H1 (cell line): ENCODE data around the gene LRP1-AS. TPM values are rescaled to one million over a fixed set of nuclear protein-coding genes. Genes with fewer than 3 reads are reported as not detected.

Source experiments
- CTCF ChIA-PET: fragments of 300-600 bp; sonication (Branson Sonifier 250); formaldehyde crosslinking; loops from one replicate; lab custom pipeline; 2021; ENCODE audit not compliant: partially characterized antibody; lab: Charles Lee
- POLR2A ChIA-PET: fragments of 300-600 bp; sonication (Branson Sonifier 250); formaldehyde crosslinking; loops from one replicate; lab custom pipeline; 2021; ENCODE audit warnings: inconsistent platforms; ENCODE audit not compliant: partially characterized antibody; lab: Charles Lee
- DNase-seq, 2 experiments: peaks; one replicate each; pipeline versions ENCODE4 v3.0.0 to v3.0.0-alpha.2; 2010 to 2022; ENCODE audit warnings: low spot score in 2 of 2, low read depth in 1 of 2, mixed read lengths in 1 of 2
- FAIRE-seq: peaks from 2 replicates; lab custom pipeline; 2011; peaks lifted over from hg19 to GRCh38; lab: Jason Lieb, UNC
- H2AFZ ChIP-seq: 2 replicates; pipeline ENCODE4 v1.8.1; 2012; ENCODE audit warnings: low read length, inconsistent platforms
- H2AK5ac ChIP-seq: 2 replicates; pipeline ENCODE4 v1.6.1; 2013; ENCODE audit warnings: low read depth, low read length
- H2BK120ac ChIP-seq: replicated peaks from 2 replicates; pipeline ENCODE3; 2013; ENCODE audit warnings: low read depth, low read length, inconsistent platforms
- H2BK12ac ChIP-seq: 2 replicates; pipeline ENCODE4 v1.6.1; 2013; ENCODE audit warnings: low read depth, low read length
- H2BK15ac ChIP-seq: 2 replicates; pipeline ENCODE4 v1.6.1; 2013; ENCODE audit warnings: low read length
- H2BK20ac ChIP-seq: 2 replicates; pipeline ENCODE4 v1.6.1; 2013; ENCODE audit warnings: low read length
- H2BK5ac ChIP-seq: 2 replicates; pipeline ENCODE4 v1.6.1; 2013; ENCODE audit warnings: low read depth, low read length
- H3K14ac ChIP-seq: 2 replicates; pipeline ENCODE4 v1.6.1; 2013; ENCODE audit warnings: inconsistent platforms; ENCODE audit not compliant: insufficient read length
- H3K18ac ChIP-seq: 2 replicates; pipeline ENCODE4 v1.6.1; 2013; ENCODE audit warnings: low read length; ENCODE audit errors: extremely low read depth
- H3K23ac ChIP-seq: 2 replicates; pipeline ENCODE4 v1.6.1; 2013; ENCODE audit warnings: inconsistent platforms; ENCODE audit not compliant: insufficient read length
- H3K23me2 ChIP-seq: 2 replicates; pipeline ENCODE4 v1.6.1; 2013; ENCODE audit warnings: low read depth, low read length
- H3K27ac ChIP-seq: 2 replicates; pipeline ENCODE4 v1.6.1; 2011; ENCODE audit warnings: low read depth, low read length, inconsistent platforms
- H3K27me3 ChIP-seq, 4 experiments: replicated peaks in 1 of 4; 1 replicate in 1 of 4; 2 replicates in 3 of 4; pipeline versions ENCODE4 v1.6.1 to v1.8.1; 2011 to 2013; ENCODE audit warnings: low read length in 3 of 4, mild to moderate bottlenecking in 3 of 4, inconsistent platforms in 2 of 4, mixed read lengths in 2 of 4, moderate library complexity in 1 of 4; ENCODE audit not compliant: control insufficient read depth in 3 of 4, insufficient read depth in 3 of 4; ENCODE audit errors: extremely low read depth in 1 of 4
- H3K36me3 ChIP-seq, 4 experiments: 2 replicates each; pipeline versions ENCODE4 v1.6.1 to v1.8.1; 2011 to 2013; ENCODE audit warnings: mild to moderate bottlenecking in 4 of 4, low read length in 3 of 4, moderate library complexity in 2 of 4, control low read depth in 1 of 4, inconsistent platforms in 1 of 4; ENCODE audit not compliant: insufficient read depth in 4 of 4, control insufficient read depth in 2 of 4
- H3K4ac ChIP-seq: replicated peaks from 2 replicates; pipeline ENCODE3; 2013; ENCODE audit warnings: low read length, low read depth, mixed read lengths, inconsistent platforms; ENCODE audit not compliant: insufficient read length
- H3K4me1 ChIP-seq, 4 experiments: replicated peaks in 1 of 4; 1 replicate in 1 of 4; 2 replicates in 3 of 4; pipeline versions ENCODE4 v1.6.1 to v1.8.1; 2011 to 2013; ENCODE audit warnings: low read length in 3 of 4, inconsistent platforms in 2 of 4, mixed read lengths in 1 of 4; ENCODE audit not compliant: insufficient read depth in 4 of 4, control insufficient read depth in 3 of 4
- H3K4me2 ChIP-seq, 2 experiments: 2 replicates each; pipeline versions ENCODE4 v1.6.1 to v1.8.1; 2011 to 2013; ENCODE audit warnings: low read depth in 2 of 2, low read length in 2 of 2, control low read depth in 1 of 2, inconsistent platforms in 1 of 2, mild to moderate bottlenecking in 1 of 2; ENCODE audit not compliant: insufficient read depth in 1 of 2
- H3K4me3 ChIP-seq, 4 experiments: fragments of 200-600, 300-600 bp in 1 of 4; sonication (generic), shearing (Covaris generic), sonication (Bioruptor Twin) in 1 of 4; 2 replicates each; pipeline versions ENCODE4 v1.5.1 to v1.8.1; 2011 to 2016; ENCODE audit warnings: low read length in 4 of 4, low read depth in 3 of 4, control low read depth in 2 of 4, inconsistent platforms in 2 of 4, mild to moderate bottlenecking in 2 of 4, mixed read lengths in 1 of 4, moderate library complexity in 1 of 4; ENCODE audit not compliant: insufficient read depth in 2 of 4; ENCODE audit errors: extremely low read depth in 1 of 4
- H3K56ac ChIP-seq: replicated peaks from 2 replicates; pipeline ENCODE3; 2013; ENCODE audit warnings: low read depth, mild to moderate bottlenecking, mixed read lengths, low read length, inconsistent platforms; ENCODE audit not compliant: insufficient read length
- H3K79me1 ChIP-seq: 2 replicates; pipeline ENCODE4 v1.6.1; 2013; ENCODE audit warnings: low read depth, low read length, control low read depth
- H3K79me2 ChIP-seq, 2 experiments: 2 replicates each; pipeline versions ENCODE4 v1.6.1 to v1.8.1; 2012 to 2013; ENCODE audit warnings: low read length in 2 of 2, mild to moderate bottlenecking in 2 of 2, inconsistent platforms in 1 of 2; ENCODE audit not compliant: insufficient read depth in 2 of 2, control insufficient read depth in 1 of 2
- H3K9ac ChIP-seq, 4 experiments: replicated peaks in 1 of 4; 1 replicate in 1 of 4; 2 replicates in 3 of 4; pipeline versions ENCODE4 v1.6.1 to v1.8.1; 2011 to 2013; ENCODE audit warnings: low read depth in 3 of 4, low read length in 3 of 4, control low read depth in 2 of 4, mild to moderate bottlenecking in 2 of 4, moderate library complexity in 2 of 4, inconsistent platforms in 1 of 4; ENCODE audit errors: extremely low read depth in 1 of 4
- H3K9me3 ChIP-seq, 2 experiments: 2 replicates each; pipeline versions ENCODE4 v1.6.1 to v1.8.1; 2012 to 2013; ENCODE audit warnings: mild to moderate bottlenecking in 2 of 2, moderate library complexity in 2 of 2, control low read depth in 1 of 2, inconsistent platforms in 1 of 2, low read depth in 1 of 2, low read length in 1 of 2, mixed read lengths in 1 of 2; ENCODE audit not compliant: insufficient read depth in 2 of 2
- H4K20me1 ChIP-seq, 2 experiments: replicated peaks in 1 of 2; 2 replicates each; pipeline versions ENCODE3 to v1.8.1; 2011 to 2013; ENCODE audit warnings: inconsistent platforms in 2 of 2, low read length in 2 of 2, mild to moderate bottlenecking in 1 of 2; ENCODE audit not compliant: insufficient read depth in 2 of 2, control insufficient read depth in 1 of 2
- H4K5ac ChIP-seq: 2 replicates; pipeline ENCODE4 v1.6.1; 2013; ENCODE audit warnings: low read length, low read depth, mixed read lengths, inconsistent platforms; ENCODE audit not compliant: insufficient read length
- H4K8ac ChIP-seq: 2 replicates; pipeline ENCODE4 v1.8.0; 2013; ENCODE audit warnings: mild to moderate bottlenecking, moderate library complexity, low read length, inconsistent platforms; ENCODE audit not compliant: insufficient read depth; ENCODE audit errors: extremely low read depth
- H4K91ac ChIP-seq: replicated peaks from 2 replicates; pipeline ENCODE3; 2013; ENCODE audit warnings: low read length, mixed read lengths, inconsistent platforms; ENCODE audit not compliant: insufficient read length
- GTF2F1 ChIP-seq: IDR thresholded peaks from 2 replicates; pipeline ENCODE4 v1.6.1; 2012; ENCODE audit warnings: low read depth, low read length, improper control_type of control experiment, borderline replicate concordance
- RBBP5 ChIP-seq: IDR thresholded peaks from 2 replicates; pipeline ENCODE4 v1.7.1; 2012; ENCODE audit warnings: low read depth, mild to moderate bottlenecking, inconsistent platforms, low read length, moderate library complexity, borderline replicate concordance
- RNF2 ChIP-seq: fragments of 200-900, 300-1000 bp; sonication (generic); IDR thresholded peaks from 2 replicates; pipeline ENCODE4 v1.7.1; 2016; ENCODE audit warnings: borderline replicate concordance, low read depth, mild to moderate bottlenecking, antibody characterized with exemption, low read length; ENCODE audit not compliant: poor library complexity, severe bottlenecking; ENCODE audit errors: missing control alignments
- WGBS, 2 experiments: shearing (Covaris generic) in 1 of 2; methylation state at CpG; one replicate each; pipeline versions ENCODE4 v1.1.6 to v1.1.7; 2013 to 2015; ENCODE audit warnings: low lambda C conversion rate in 2 of 2, mixed read lengths in 2 of 2, inconsistent platforms in 1 of 2, low coverage in 1 of 2, missing lambda C conversion rate in 1 of 2; ENCODE audit not compliant: insufficient replicate concordance in 2 of 2, insufficient coverage in 1 of 2, insufficient read length in 1 of 2; ENCODE audit errors: extremely low coverage in 1 of 2, missing lambda C conversion rate in 1 of 2; 5-methylcytosine and 5-hydroxymethylcytosine counted together
- polyA plus RNA-seq, 7 experiments: library from polyadenylated mRNA; depleted of rRNA in 3 of 7; stranded (reverse) in 5 of 7; unstranded in 2 of 7; fragments of >200 nt in 5 of 7; fragments of 200-250 nt in 2 of 7; gene quantifications; 1 replicate in 5 of 7; 2 replicates in 1 of 7; 4 replicates in 1 of 7; pipeline versions ENCODE4 v1.2.1 to v1.2.3, GENCODE V29; 2011 to 2013; ENCODE audit warnings: missing spikeins in 2 of 7, mixed read lengths in 2 of 7
- total RNA-seq: library from RNA; stranded (reverse); fragmentation: NEBNext Ultra II Directional; extraction: Animal tissue kit (Norgen Biotek cat#: 25700); gene quantifications from 2 replicates; pipeline ENCODE4 v1.2.1, GENCODE V29; 2021
- TF ChIP-seq, protein P1 (sequence below): IDR thresholded peaks from 2 replicates; pipeline ENCODE4 v1.6.1; 2011; ENCODE audit warnings: low read length, improper control_type of control experiment

The LRP1-AS gene
- total and polyA plus RNA-seq, 2 of the 8 experiments (the other 6 are each of a cell fraction or from before 2014, with no cell fraction given): not detected

GRCh38 chr12:57097554-57097835, 49.9 kb downstream of the LRP1-AS start:
- H3K18ac ChIP-seq: no peak overlapping the region
- FAIRE-seq (no peak), DNase-seq (no peak)
- H3K14ac ChIP-seq: no peak overlapping the region
- no peak overlapping the region for H2BK12ac ChIP-seq
- H3K56ac ChIP-seq: no peak overlapping the region
- H3K4me3 ChIP-seq: no peak overlapping the region
- H3K36me3 ChIP-seq: peaks cover under 1 to 18% (median 8%) of the 10 kb centered on the region in 4 experiments; a peak in 7 of 8 replicates
- H4K8ac ChIP-seq: no peak overlapping the region
- H2BK5ac ChIP-seq: no peak overlapping the region
- no peak overlapping the region for H4K91ac ChIP-seq
- ChIA-PET CTCF (interaction anchor here (0.5 to 14.0 kb wide), 11 partner anchors 9 to 346 kb away, joined by 3 to 325 read pairs (median 4); partner anchors contain the start of gene STAT6), POLR2A (interaction anchor here (1.2 to 16.5 kb wide), 7 partner anchors 9 to 45 kb away, joined by 3 to 352 read pairs (median 4); partner anchors contain the start of genes LRP1, NAB2 and STAT6)
- no peaks in the 10 kb centered on the region; the same call in 1 of the 2 replicates for H3K79me1 ChIP-seq
- TF ChIP-seq RNF2 (no peak), GTF2F1 (no peak), RBBP5 (no peak)
- TF ChIP-seq, protein P1, sequence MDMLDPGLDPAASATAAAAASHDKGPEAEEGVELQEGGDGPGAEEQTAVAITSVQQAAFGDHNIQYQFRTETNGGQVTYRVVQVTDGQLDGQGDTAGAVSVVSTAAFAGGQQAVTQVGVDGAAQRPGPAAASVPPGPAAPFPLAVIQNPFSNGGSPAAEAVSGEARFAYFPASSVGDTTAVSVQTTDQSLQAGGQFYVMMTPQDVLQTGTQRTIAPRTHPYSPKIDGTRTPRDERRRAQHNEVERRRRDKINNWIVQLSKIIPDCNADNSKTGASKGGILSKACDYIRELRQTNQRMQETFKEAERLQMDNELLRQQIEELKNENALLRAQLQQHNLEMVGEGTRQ: no peak
- peaks cover 0 to 2% of the 10 kb centered on the region in 2 experiments for H4K20me1 ChIP-seq
- no peaks in the 10 kb centered on the region; a peak in 1 of 4 replicates for H3K79me2 ChIP-seq
- WGBS, 2 experiments: 92% methylated on average over 8 of the region's 8 CpGs; no CpG with 5 or more reads in 1 of the 2 experiments
- no peak overlapping the region for H2BK120ac ChIP-seq
- no peak overlapping the region for H3K23ac ChIP-seq
- H2BK20ac ChIP-seq: no peak overlapping the region
- no peak overlapping the region for H2AFZ ChIP-seq
- H3K4me1 ChIP-seq: peaks cover 0 to 20% (median 14%) of the 10 kb centered on the region in 4 experiments; a peak in 6 of 7 replicates
- H3K9me3 ChIP-seq: no peaks in the 10 kb centered on the region
- no peak overlapping the region for H2BK15ac ChIP-seq
- H3K23me2 ChIP-seq: no peaks in the 10 kb centered on the region
- H4K5ac ChIP-seq: no peak overlapping the region
- H3K27me3 ChIP-seq: no peaks in the 10 kb centered on the region
- no peak overlapping the region for H3K27ac ChIP-seq
- H3K4ac ChIP-seq: no peak overlapping the region
- no peak overlapping the region for H3K9ac ChIP-seq
- no peak overlapping the region for H3K4me2 ChIP-seq
- H2AK5ac ChIP-seq: no peak overlapping the region
